GM19193 (cell line): ENCODE results near the gene TBL1Y.

Source experiments
- POLR2A ChIP-seq: IDR thresholded peaks from 4 replicates; pipeline ENCODE4 v1.6.1; 2011; ENCODE audit not compliant: insufficient read depth, insufficient read length; ENCODE audit errors: extremely low read depth

TBL1Y gene

GRCh38 chrY:6910372-6911252 lies at the start of gene TBL1Y:
TBL1Y (plus strand) TSS chrY:6910697; CDS start chrY:7025085, 114,388 bp downstream.
- TF ChIP-seq POLR2A, result no peak

GRCh38 chrY:6894496-6894895 lies 16.0 kb upstream of the TBL1Y start:
- TF ChIP-seq POLR2A, result no peak

- TF ChIP-seq POLR2A, result no peak
Observed at GRCh38 chrY:6895236-6895635, 15.3 kb upstream of the TBL1Y start.

DNA sequence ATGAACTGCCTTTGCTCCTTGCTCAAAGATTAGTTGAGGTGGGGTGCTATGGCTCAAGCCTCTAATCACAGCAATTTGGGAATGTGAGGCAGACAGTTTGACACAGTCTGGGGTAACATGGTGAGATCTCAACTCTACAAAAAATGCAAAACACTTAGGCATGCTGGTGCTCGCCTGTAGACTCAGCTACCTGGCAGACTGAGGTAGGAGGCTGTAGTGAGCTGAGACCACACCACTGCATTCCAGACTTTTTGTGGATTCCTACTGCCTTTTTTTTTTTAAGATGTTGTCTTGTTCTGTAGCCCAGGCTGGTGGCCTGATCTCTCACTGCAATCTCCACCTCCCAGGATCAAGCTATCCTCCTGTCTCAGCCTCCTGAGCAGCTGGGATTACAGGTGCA lies 2.9 kb upstream of the TBL1Y start:
- no peak for TF ChIP-seq POLR2A

DNA sequence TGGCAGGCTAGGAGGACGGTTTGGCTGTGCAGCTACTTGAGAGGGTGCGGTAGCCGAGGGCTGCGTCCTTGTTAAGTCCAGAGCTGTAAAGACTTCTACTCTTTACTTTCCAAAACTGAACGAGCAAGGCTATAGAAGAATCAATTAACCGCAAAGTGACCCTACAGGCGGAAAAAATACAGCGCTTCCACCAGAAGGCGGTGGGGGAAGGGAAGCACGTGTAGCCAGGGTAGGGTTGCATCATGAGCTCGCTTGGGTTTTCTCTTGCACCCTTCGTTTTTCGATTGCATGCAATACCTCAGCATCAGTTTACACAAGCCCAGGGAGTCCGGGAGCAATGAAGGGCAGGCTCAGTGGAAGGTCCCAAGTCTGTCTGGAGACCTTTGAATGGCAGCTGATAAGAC lies 1.4 kb upstream of the TBL1Y start:
- TF ChIP-seq POLR2A, result no peak

- TF ChIP-seq POLR2A, result no peak
Observed at GRCh38 chrY:6909856-6910255, 641 bp upstream of the TBL1Y start.

DNA sequence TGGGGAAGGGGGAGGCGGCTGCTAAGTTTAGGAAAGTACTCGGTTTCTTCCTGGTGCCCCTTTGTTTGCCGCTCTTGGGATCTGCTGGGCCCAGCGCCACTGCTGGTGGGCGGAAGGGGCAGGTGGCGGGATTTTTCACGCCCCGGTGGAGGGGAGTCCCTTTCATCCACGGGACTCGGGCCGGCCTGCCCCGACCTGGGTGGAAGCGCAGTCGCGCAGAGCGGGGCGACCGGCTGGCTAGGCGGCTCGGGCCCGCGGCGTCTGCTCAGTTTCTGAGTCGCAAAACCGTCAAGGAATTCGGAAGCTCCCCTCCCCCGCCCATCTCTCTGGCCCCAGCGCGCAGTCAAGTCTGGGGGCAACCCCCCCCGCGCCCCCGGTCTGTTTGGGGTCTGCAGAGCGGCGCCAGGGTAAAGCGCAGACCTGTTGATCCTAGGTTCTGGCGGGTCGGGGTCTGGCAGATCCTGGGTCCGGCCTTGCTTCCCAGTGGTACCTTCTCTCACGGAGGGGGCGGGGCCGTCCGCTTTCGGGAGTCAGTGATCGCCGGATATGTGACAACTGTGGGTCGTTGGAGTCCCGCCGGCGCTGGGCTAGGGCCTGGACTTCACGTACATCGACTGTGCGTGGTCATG lies 870 bp downstream of the TBL1Y start, which contains the start of gene AMELY:
Gene AMELY (minus strand): TSS at position 500 of the 629 bp plus-strand sequence. CDS start 39,144 bp downstream, outside the sequence.
- TF ChIP-seq POLR2A, result no peak

- TF ChIP-seq POLR2A, result no peak
Observed at GRCh38 chrY:6913362-6913761, 2.9 kb downstream of the TBL1Y start.

DNA sequence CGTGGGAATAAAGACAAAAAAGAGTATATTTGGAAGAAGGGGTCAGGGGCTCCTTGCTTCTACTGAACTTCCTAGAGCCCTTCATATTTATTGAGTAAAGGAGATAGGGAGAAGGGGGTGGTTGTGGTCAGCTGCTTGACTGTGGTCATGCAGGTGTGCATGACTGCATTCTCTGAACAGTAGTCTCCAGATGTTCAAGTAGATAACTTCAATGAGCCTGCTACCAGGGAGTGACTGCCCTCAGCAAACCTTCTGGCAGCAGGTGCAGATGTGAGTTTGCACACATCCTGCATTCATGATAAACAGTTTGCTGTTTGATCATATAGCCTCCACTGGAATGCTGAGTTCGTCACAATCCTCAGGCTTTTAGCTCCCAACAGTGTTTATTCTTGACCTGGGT lies 10.6 kb downstream of the TBL1Y start:
- TF ChIP-seq POLR2A, result no peak

DNA sequence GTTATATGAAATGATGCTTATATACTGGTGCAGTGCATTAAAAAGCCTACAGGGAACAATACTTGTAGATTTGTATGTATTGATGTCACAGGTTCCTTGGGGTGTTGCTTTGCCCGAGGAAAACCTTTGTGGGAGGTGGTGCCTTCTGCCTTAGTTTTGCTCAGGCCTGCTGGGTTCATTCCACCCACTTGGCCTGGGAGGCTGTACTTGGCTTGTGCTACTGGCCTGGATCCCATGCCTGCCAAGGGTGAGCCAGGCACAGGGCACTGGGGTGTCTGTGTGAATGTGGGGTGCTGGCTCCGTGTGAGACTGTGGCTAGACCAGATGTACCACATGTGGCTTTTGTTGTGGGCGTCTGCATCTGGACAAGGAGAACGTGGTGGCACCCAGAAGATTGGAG lies 17.8 kb downstream of the TBL1Y start:
- no peak for TF ChIP-seq POLR2A

- no peak for TF ChIP-seq POLR2A
Observed at GRCh38 chrY:6929237-6929636, 18.7 kb downstream of the TBL1Y start.

GRCh38 chrY:6931779-6932396 lies 21.4 kb downstream of the TBL1Y start:
- no peak for TF ChIP-seq POLR2A

DNA sequence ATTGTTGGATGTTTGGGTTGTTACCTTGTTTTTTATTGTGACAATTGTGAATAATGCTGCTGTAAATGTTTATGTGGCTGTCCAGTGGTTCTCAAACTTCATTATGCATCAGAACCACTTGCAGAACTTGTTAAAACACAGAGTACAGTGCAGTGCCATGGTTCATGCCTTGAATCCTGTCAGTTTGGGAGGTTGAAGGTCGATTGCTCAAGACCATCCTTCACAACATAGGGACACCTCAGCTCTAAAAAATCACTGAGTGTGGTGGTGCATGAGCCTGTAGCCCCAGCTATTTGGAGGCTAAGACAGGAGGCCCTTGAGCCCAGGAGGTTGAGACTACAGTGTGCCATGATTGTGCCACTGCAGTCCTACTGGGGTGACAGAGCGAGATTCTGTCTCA lies 25.0 kb downstream of the TBL1Y start:
- TF ChIP-seq POLR2A, result no peak

- no peak for TF ChIP-seq POLR2A
Observed at GRCh38 chrY:6947695-6948094, 37.2 kb downstream of the TBL1Y start.

GRCh38 chrY:6948378-6948777 lies 37.9 kb downstream of the TBL1Y start:
- TF ChIP-seq POLR2A, result no peak
